Thyroid gland (tissue), 4 donors: Measurements from ENCODE around the gene PPP2R5C. TPM values are rescaled to one million over a fixed set of nuclear protein-coding genes. Genes with fewer than 3 reads are reported as not detected.

Experiments used
- DNase-seq, 2 donors: peaks; one replicate each; pipeline ENCODE4 v3.0.0-alpha.2; 2019
- H3K27ac ChIP-seq, 3 donors: fragments of 200-600 bp; sonication (generic); 1 replicate in 2 of 3; 2 replicates in 1 of 3; pipeline ENCODE4 v1.5.1; 2016 to 2019; ENCODE audit warnings: mild to moderate bottlenecking in 1 of 3, moderate library complexity in 1 of 3
- H3K27me3 ChIP-seq: fragments of 200-600 bp; sonication (generic); one replicate; pipeline ENCODE4 v1.5.1; 2019
- H3K36me3 ChIP-seq, 2 donors: fragments of 200-600 bp; sonication (generic); one replicate each; pipeline ENCODE4 v1.5.1; 2016 to 2019
- H3K4me1 ChIP-seq, 2 donors: fragments of 200-600 bp; sonication (generic); one replicate each; pipeline ENCODE4 v1.5.1; 2017 to 2019
- H3K4me3 ChIP-seq, 3 donors: fragments of 200-600 bp; sonication (generic); replicated peaks in 1 of 3; 1 replicate in 2 of 3; 2 replicates in 1 of 3; pipeline ENCODE4 v1.5.1; 2016; ENCODE audit warnings: mild to moderate bottlenecking in 1 of 3
- H3K9me3 ChIP-seq: fragments of 200-600 bp; sonication (generic); one replicate; pipeline ENCODE4 v1.5.1; 2017
- POLR2A ChIP-seq, 2 donors: fragments of 450-650 bp; IDR thresholded peaks; one replicate each; pipeline ENCODE4 v1.6.1; 2017; ENCODE audit warnings: antibody characterized with exemption in 2 of 2, mild to moderate bottlenecking in 2 of 2, moderate library complexity in 1 of 2
- WGBS, 2 donors: methylation state at CpG; one replicate each; pipeline ENCODE4 v1.1.5; 2017; 5-methylcytosine and 5-hydroxymethylcytosine counted together
- intact Hi-C: fragments of 100-400 bp; cut with DNase I; formaldehyde crosslinking; loops from one replicate; pipeline ENCODE4 v1.15.1; 2023
- total RNA-seq, 4 donors: library from RNA; depleted of rRNA; stranded (reverse); fragments of >200 nt; gene quantifications; one replicate each; pipeline ENCODE4 v1.2.3, GENCODE V29; 2016
- TF ChIP-seq, protein P1 (sequence below), 6 experiments: fragments of 200-600 bp in 3 of 6; fragments of 450-650 bp in 3 of 6; sonication (generic) in 3 of 6; IDR thresholded peaks; one replicate each; pipeline ENCODE4 v1.5.1; 2016 to 2019; ENCODE audit warnings: antibody characterized with exemption in 6 of 6, mild to moderate bottlenecking in 2 of 6, inconsistent platforms in 1 of 6, moderate library complexity in 1 of 6

PPP2R5C gene
- total RNA-seq, 4 donors from 2014 or later = 105 to 209 (median 141) TPM

DNA sequence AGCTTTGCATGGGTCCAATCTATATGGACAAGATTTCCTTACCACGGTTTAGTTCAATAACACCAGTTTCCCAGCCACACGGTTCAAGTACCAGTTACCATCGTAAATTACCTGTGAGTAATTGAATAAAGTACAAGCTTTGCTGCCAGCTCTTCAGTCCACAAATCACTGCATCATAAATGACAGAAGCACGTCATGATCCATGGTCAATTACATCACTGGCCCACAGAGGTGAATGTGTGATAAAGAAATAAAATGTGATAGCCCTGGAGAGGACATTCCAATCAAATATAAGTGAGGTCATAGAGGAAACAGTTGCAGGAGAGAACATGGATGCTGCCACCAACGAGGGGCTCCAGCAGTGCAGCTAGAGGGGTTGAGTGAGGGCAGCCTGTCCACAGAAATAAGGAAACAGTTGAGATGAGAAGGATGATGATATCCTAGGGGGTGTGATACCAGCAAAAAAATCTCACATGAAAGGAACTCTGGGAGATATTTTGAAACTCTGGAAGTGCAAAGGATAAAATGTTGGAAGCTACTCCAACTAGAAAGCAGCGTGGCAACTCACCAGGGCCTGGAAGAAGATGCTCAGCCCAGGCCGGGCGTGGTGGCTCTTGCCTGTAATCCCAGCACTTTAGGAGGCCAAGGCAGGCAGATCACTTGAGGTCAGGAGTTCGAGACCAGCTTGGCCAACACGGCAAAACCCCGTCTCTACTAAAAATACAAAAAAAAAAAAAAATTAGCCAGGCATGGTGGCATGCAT lies 197.1 kb downstream of the PPP2R5C start:
- DNase-seq = no peak
- Histone ChIP-seq H3K4me3 (no peak overlapping the region), H3K27me3 (no peaks in the 10 kb centered on the region), H3K9me3 (no peaks in the 10 kb centered on the region), H3K4me1 (peaks cover 0 to 10% of the 10 kb centered on the region in 2 donors), H3K36me3 (no peaks in the 10 kb centered on the region), H3K27ac (no peak overlapping the region)
- TF ChIP-seq, protein P1, sequence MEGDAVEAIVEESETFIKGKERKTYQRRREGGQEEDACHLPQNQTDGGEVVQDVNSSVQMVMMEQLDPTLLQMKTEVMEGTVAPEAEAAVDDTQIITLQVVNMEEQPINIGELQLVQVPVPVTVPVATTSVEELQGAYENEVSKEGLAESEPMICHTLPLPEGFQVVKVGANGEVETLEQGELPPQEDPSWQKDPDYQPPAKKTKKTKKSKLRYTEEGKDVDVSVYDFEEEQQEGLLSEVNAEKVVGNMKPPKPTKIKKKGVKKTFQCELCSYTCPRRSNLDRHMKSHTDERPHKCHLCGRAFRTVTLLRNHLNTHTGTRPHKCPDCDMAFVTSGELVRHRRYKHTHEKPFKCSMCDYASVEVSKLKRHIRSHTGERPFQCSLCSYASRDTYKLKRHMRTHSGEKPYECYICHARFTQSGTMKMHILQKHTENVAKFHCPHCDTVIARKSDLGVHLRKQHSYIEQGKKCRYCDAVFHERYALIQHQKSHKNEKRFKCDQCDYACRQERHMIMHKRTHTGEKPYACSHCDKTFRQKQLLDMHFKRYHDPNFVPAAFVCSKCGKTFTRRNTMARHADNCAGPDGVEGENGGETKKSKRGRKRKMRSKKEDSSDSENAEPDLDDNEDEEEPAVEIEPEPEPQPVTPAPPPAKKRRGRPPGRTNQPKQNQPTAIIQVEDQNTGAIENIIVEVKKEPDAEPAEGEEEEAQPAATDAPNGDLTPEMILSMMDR (IDR thresholded peaks at IDR 0.05) = no peak
- no peak for TF ChIP-seq POLR2A (IDR thresholded peaks at IDR 0.05)
- WGBS, 2 donors = 80 to 83% methylated on average over 11 of the region's 11 CpGs
- intact Hi-C loops = no loop called here

DNA sequence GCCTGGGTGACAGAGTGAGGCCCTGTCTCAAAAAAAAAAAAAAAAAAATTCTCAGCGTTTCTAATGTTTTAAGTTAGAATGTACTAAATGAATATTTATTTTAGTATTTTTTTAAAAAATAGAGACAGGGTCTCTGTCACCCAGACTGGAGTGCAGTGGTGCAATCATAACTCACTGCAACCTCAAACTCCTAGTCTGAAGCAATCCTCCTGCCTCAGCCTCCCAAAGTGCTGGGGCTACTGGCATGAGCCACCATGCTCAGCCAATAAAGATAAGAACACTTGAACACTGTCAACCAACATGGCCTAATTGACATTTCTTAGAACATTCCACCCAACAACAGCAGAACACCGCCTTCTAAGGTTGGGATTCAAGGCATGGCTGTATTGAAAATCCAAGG lies 197.8 kb downstream of the PPP2R5C start:
- WGBS, 2 donors = 88 to 91% methylated on average over 2 of the region's 2 CpGs
- DNase-seq = no peak
- no peaks in the 10 kb centered on the region for H3K27me3 ChIP-seq
- no peaks in the 10 kb centered on the region for H3K9me3 ChIP-seq
- H3K27ac ChIP-seq = no peak overlapping the region
- no peak overlapping the region for H3K4me3 ChIP-seq
- no peak for TF ChIP-seq POLR2A (IDR thresholded peaks at IDR 0.05)
- TF ChIP-seq, protein P1 (IDR thresholded peaks at IDR 0.05) = no peak
- intact Hi-C loops = no loop called here
- peaks cover 3 to 15% of the 10 kb centered on the region in 2 donors for H3K4me1 ChIP-seq
- no peaks in the 10 kb centered on the region for H3K36me3 ChIP-seq

DNA sequence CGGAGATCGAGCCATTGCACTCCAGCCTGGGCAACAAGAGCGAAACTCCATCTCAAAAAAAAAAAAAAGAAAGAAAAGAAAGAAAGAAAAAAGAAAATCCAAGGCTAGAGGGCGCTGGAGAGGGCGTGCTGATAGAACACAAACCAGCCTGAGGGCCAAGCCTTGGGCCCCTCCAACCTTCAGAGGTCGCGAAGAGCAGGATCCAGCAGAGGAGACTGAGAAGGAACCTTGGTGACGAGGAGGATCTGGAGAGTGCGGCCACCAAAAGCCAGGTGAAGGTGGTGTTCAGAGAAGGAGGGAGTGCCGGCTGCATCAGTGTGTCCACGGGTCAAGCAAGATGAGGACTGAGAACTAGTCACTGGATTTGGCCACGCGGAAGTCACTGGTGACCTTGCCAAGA lies 198.7 kb downstream of the PPP2R5C start:
- WGBS, 2 donors = 50 to 57% methylated on average over 13 of the region's 13 CpGs
- H3K27me3 ChIP-seq = no peaks in the 10 kb centered on the region
- peaks cover 3 to 15% of the 10 kb centered on the region in 2 donors for H3K4me1 ChIP-seq
- H3K27ac ChIP-seq = no peak overlapping the region
- H3K9me3 ChIP-seq = no peaks in the 10 kb centered on the region
- H3K4me3 ChIP-seq = no peak overlapping the region
- DNase-seq = no peak
- no peaks in the 10 kb centered on the region for H3K36me3 ChIP-seq
- no peak for TF ChIP-seq POLR2A (IDR thresholded peaks at IDR 0.05)
- TF ChIP-seq, protein P1 (IDR thresholded peaks at IDR 0.05) = peak in 2 of 6 experiments; percentile 25 to 31
- intact Hi-C loops = loop anchor here (10.0 kb wide), 1 partner anchor 135 kb away; no protein-coding TSS in a partner anchor

DNA sequence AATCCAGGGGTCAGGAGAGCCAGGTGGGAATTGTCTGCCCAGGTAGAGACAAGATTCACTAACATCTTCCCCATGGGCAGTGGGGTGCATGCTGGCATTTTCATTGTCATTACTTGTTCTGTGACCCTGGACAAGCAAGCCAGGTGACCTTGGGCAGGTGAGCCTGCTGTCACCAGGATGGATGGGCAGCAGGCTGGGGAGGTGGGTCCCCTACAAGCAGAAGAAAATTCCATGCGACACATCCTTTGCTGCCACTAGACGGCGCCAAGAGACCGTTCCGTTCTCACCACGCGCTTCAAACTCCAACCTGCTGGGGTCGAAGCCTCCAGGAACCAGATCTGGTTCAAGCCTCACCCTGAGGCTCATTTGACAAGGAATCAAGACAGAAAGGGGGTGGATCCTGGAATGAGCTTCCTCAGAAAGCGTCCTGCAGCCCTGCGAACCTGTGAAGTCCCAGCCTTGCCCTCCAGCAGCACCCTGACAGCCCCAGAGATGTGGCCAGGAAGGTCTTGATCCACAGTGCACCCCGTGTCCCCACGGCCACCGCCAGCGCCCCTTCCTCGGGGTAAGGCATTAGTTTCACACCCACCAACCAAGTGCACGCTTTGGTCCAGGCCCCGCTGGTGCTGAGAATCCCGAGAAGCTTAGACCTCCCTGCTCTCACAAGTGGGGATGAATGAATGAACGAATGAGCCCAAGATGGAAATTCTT lies 199.7 kb downstream of the PPP2R5C start:
- peak; percentile 70 to 76 for DNase-seq

More for the DNA sequence above, 199.7 kb downstream of the PPP2R5C start:
- no peak overlapping the region for H3K4me3 ChIP-seq
- no peaks in the 10 kb centered on the region for H3K27me3 ChIP-seq
- WGBS, 2 donors = 35 to 55% methylated on average over 12 to 19 of the region's 19 CpGs
- H3K27ac ChIP-seq = no peak overlapping the region
- no peaks in the 10 kb centered on the region for H3K36me3 ChIP-seq
- no peaks in the 10 kb centered on the region for H3K9me3 ChIP-seq
- intact Hi-C loops = loop anchor here (10.0 kb wide), 1 partner anchor 134 kb away; no protein-coding TSS in a partner anchor
- no peak for TF ChIP-seq POLR2A (IDR thresholded peaks at IDR 0.05)
- TF ChIP-seq, protein P1 (IDR thresholded peaks at IDR 0.05) = peak; percentile 33 to 91 (median 83)
- H3K4me1 ChIP-seq = peaks cover 11 to 21% of the 10 kb centered on the region in 2 donors
